ENCODE results near the gene CDKN2B-AS1. TPM values are rescaled to one million over a fixed set of nuclear protein-coding genes. Genes with fewer than 3 reads are reported as not detected.

CDKN2B-AS1 gene
- total and polyA plus RNA-seq, 2 donors (not counting 1 experiment from before 2014, with no cell fraction given) = 1.3 to 2.5 TPM

- H3K4me1 Mint-ChIP-seq = peaks cover 10% of the 10 kb centered on the region
- Histone ChIP-seq H3K27ac (ENCODE audit: low read length in 2 of 2) (no peak overlapping the region), H3K4me2 (replicated peaks; ENCODE audit: low read depth, low read length, poor library complexity, severe bottlenecking) (no peak overlapping the region), H3K79me2 (ENCODE audit: control insufficient read depth, insufficient read depth, low read length) (no peaks in the 10 kb centered on the region), H3K36me3 (replicated peaks in 1 of 2; ENCODE audit: control extremely low read depth in 1 of 2, control insufficient read depth in 1 of 2, extremely low read depth in 1 of 2, insufficient read depth in 2 of 2, low read length in 1 of 2) (no peaks in the 10 kb centered on the region), H2AFZ (ENCODE audit: insufficient read depth, low read depth, low read length, poor library complexity, severe bottlenecking) (no peak overlapping the region), H3K27me3 (replicated peaks in 1 of 4; ENCODE audit: control extremely low read depth in 1 of 4, control insufficient read depth in 3 of 4, insufficient read depth in 4 of 4, low read length in 3 of 4) (peaks cover 0 to 4% (median 0%) of the 10 kb centered on the region in 4 experiments), H3K9me3 (ENCODE audit: control extremely low read depth in 1 of 3, control insufficient read depth in 2 of 3, insufficient read depth in 1 of 3, low read length in 2 of 3) (no peaks in the 10 kb centered on the region), H4K20me1 (ENCODE audit: control insufficient read depth, insufficient read depth, low read length, poor library complexity, severe bottlenecking) (no peaks in the 10 kb centered on the region), H3K9ac (ENCODE audit: low read length) (no peak overlapping the region), H3K4me1 (ENCODE audit: control insufficient read depth in 2 of 2, insufficient read depth in 2 of 2, low read length in 2 of 2) (peaks cover 0 to 4% of the 10 kb centered on the region in 2 donors), H3K4me3 (ENCODE audit: control extremely low read depth in 1 of 5, extremely low read depth in 1 of 5, insufficient read depth in 1 of 5, low read depth in 2 of 5, low read length in 4 of 5) (no peak overlapping the region)
- no peak for TF ChIP-seq EZH2 (IDR thresholded peaks at IDR 0.05; ENCODE audit: borderline replicate concordance, insufficient read depth, low read depth, low read length, poor library complexity, severe bottlenecking)
- TF ChIP-seq, protein P1, sequence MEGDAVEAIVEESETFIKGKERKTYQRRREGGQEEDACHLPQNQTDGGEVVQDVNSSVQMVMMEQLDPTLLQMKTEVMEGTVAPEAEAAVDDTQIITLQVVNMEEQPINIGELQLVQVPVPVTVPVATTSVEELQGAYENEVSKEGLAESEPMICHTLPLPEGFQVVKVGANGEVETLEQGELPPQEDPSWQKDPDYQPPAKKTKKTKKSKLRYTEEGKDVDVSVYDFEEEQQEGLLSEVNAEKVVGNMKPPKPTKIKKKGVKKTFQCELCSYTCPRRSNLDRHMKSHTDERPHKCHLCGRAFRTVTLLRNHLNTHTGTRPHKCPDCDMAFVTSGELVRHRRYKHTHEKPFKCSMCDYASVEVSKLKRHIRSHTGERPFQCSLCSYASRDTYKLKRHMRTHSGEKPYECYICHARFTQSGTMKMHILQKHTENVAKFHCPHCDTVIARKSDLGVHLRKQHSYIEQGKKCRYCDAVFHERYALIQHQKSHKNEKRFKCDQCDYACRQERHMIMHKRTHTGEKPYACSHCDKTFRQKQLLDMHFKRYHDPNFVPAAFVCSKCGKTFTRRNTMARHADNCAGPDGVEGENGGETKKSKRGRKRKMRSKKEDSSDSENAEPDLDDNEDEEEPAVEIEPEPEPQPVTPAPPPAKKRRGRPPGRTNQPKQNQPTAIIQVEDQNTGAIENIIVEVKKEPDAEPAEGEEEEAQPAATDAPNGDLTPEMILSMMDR (IDR thresholded peaks at IDR 0.05) = no peak
- no peaks in the 10 kb centered on the region for H3K9me3 Mint-ChIP-seq (ENCODE audit: insufficient read depth)
- intact Hi-C loops (cut with micrococcal nuclease) = no loop called here
- POLR2A ChIA-PET = no interaction called here
- no CpG with 5 or more reads among the region's 4 CpGs for WGBS (ENCODE audit: insufficient coverage)
- ATAC-seq (ENCODE audit: low read depth) (no peak), DNase-seq (no peak)
- peaks cover 5% of the 10 kb centered on the region for H3K27me3 Mint-ChIP-seq
- CTCF ChIA-PET = no interaction called here
- no peak overlapping the region for H3K27ac Mint-ChIP-seq
- H3K4me3 Mint-ChIP-seq = no peak overlapping the region
Measured at GRCh38 chr9:22108581-22109370, 114.2 kb downstream of the CDKN2B-AS1 start.

DNA sequence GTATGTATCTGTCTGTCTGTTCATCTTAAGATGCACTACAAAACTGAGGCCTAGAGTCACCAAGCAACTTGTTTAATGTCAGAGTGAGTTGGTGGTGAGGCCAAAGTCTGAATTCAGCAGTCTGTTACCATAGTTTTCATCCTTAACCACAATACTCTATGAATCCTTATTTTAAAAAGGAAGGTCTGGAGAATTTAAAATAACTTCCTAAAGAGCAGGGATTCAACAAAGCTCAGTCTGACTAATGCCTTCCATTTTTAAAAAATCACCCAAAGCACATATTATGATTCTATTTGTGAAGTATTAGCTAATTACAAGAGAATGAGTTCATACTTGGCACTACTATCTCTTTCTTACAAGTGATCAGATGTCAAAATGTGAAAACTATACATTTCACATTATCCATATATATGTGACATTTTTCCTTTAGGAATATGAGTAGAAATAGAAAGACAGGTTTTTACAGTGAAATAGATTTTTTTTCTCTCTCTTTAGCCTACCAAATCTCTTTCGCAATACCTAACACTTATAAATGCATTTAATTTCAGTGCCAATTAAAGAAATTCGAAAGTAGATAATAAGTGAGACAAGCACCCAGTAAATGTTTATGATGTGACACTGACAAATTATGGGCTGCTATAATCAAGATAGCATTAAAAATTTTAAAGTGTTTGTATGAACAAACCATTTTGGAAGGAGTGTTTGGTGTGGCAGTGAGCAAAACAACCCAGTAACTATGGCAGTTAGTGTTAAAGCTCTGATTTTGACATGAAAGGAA, 116.8 kb downstream of the CDKN2B-AS1 start:
- TF ChIP-seq, protein P1 (IDR thresholded peaks at IDR 0.05) = no peak
- no peak for TF ChIP-seq EZH2 (IDR thresholded peaks at IDR 0.05; ENCODE audit: borderline replicate concordance, insufficient read depth, low read depth, low read length, poor library complexity, severe bottlenecking)
- CTCF ChIA-PET = no interaction called here
- no CpG with 5 or more reads among the region's 2 CpGs for WGBS (ENCODE audit: insufficient coverage)
- H3K27me3 ChIP-seq (replicated peaks in 1 of 4; ENCODE audit: control extremely low read depth in 1 of 4, control insufficient read depth in 3 of 4, insufficient read depth in 4 of 4, low read length in 3 of 4) = peaks cover 0 to 4% (median 0%) of the 10 kb centered on the region in 4 experiments
- H3K4me2 ChIP-seq (replicated peaks; ENCODE audit: low read depth, low read length, poor library complexity, severe bottlenecking) = no peak overlapping the region
- H3K36me3 ChIP-seq (replicated peaks in 1 of 2; ENCODE audit: control extremely low read depth in 1 of 2, control insufficient read depth in 1 of 2, extremely low read depth in 1 of 2, insufficient read depth in 2 of 2, low read length in 1 of 2) = no peaks in the 10 kb centered on the region
- intact Hi-C loops (cut with micrococcal nuclease) = no loop called here
- H3K27ac ChIP-seq (ENCODE audit: low read length in 2 of 2) = no peak overlapping the region
- POLR2A ChIA-PET = no interaction called here
- no peak for DNase-seq
- no peak overlapping the region for H3K4me3 ChIP-seq (ENCODE audit: control extremely low read depth in 1 of 5, extremely low read depth in 1 of 5, insufficient read depth in 1 of 5, low read depth in 2 of 5, low read length in 4 of 5)
- Mint-ChIP-seq H3K27ac (no peak overlapping the region), H3K4me3 (no peak overlapping the region), H3K4me1 (no peaks in the 10 kb centered on the region), H3K27me3 (peaks cover 5% of the 10 kb centered on the region), H3K9me3 (ENCODE audit: insufficient read depth) (no peaks in the 10 kb centered on the region)
- no peak overlapping the region for H2AFZ ChIP-seq (ENCODE audit: insufficient read depth, low read depth, low read length, poor library complexity, severe bottlenecking)
- H3K9me3 ChIP-seq (ENCODE audit: control extremely low read depth in 1 of 3, control insufficient read depth in 2 of 3, insufficient read depth in 1 of 3, low read length in 2 of 3) = no peaks in the 10 kb centered on the region
- H3K9ac ChIP-seq (ENCODE audit: low read length) = no peak overlapping the region
- H4K20me1 ChIP-seq (ENCODE audit: control insufficient read depth, insufficient read depth, low read length, poor library complexity, severe bottlenecking) = no peaks in the 10 kb centered on the region
- no peaks in the 10 kb centered on the region for H3K4me1 ChIP-seq (ENCODE audit: control insufficient read depth in 2 of 2, insufficient read depth in 2 of 2, low read length in 2 of 2)
- ATAC-seq (ENCODE audit: low read depth) = no peak
- no peaks in the 10 kb centered on the region for H3K79me2 ChIP-seq (ENCODE audit: control insufficient read depth, insufficient read depth, low read length)
